K562 (cell line): ENCODE results near the gene CACNA1C. TPM values are rescaled to one million over a fixed set of nuclear protein-coding genes. Genes with fewer than 3 reads are reported as not detected.

Experiments
- BHLHE40 ChIP-seq: IDR thresholded peaks from 2 replicates; pipeline ENCODE4 v1.6.1; 2011; ENCODE audit warnings: low read length, improper control_type of control experiment
- CEBPB ChIP-seq: fragments of 450-650 bp; IDR thresholded peaks from 2 replicates; pipeline ENCODE4 v1.6.1; 2016; ENCODE audit warnings: missing genetic modification characterization, missing compliant biosample characterization
- ETV5 ChIP-seq: sonication (generic); formaldehyde crosslinking; IDR thresholded peaks from 2 replicates; pipeline ENCODE4 v1.4.0; 2020; ENCODE audit warnings: low read depth, mild to moderate bottlenecking, missing genetic modification reagents
- FOSL1 ChIP-seq: fragments of 200-800 bp; sonication (Bioruptor generic); conservative IDR thresholded peaks from 2 replicates; pipeline ENCODE4 v1.6.1; 2016; ENCODE audit warnings: missing genetic modification characterization, missing compliant biosample characterization
- HNRNPK ChIP-seq: fragments of 200-400 bp; formaldehyde crosslinking; IDR thresholded peaks from one replicate; pipeline ENCODE4 v1.6.1; 2018; ENCODE audit warnings: mild to moderate bottlenecking, low read depth, low read length; ENCODE audit not compliant: poor library complexity, severe bottlenecking
- MEF2D ChIP-seq: conservative IDR thresholded peaks from 2 replicates; pipeline ENCODE4 v1.6.1; 2016; ENCODE audit warnings: low read depth, missing genetic modification characterization, missing compliant biosample characterization
- NFIX ChIP-seq: fragments of 250-450 bp; sonication (Bioruptor Pico); IDR thresholded peaks from 2 replicates; pipeline ENCODE4 v1.4.0; 2020; ENCODE audit warnings: low read depth, mild to moderate bottlenecking, moderate library complexity
- SRSF3 ChIP-seq: fragments of 200-400 bp; formaldehyde crosslinking; IDR thresholded peaks from 2 replicates; pipeline ENCODE4 v1.6.1; 2016; ENCODE audit warnings: mild to moderate bottlenecking, low read length, moderate library complexity; ENCODE audit not compliant: insufficient read depth
- TAL1 ChIP-seq: fragments of 450-650 bp; IDR thresholded peaks from 2 replicates; pipeline ENCODE4 v1.6.1; 2016; ENCODE audit warnings: mild to moderate bottlenecking
- TEAD1 ChIP-seq, 2 experiments: fragments of 450-650 bp in 1 of 2; sonication (generic) in 1 of 2; formaldehyde crosslinking; IDR thresholded peaks; 2 replicates each; pipeline versions ENCODE4 v1.4.0 to v1.8.0; 2020 to 2022; ENCODE audit warnings: mild to moderate bottlenecking in 2 of 2, missing genetic modification reagents in 1 of 2
- TEAD4 ChIP-seq, 2 experiments: sonication (generic) in 1 of 2; formaldehyde crosslinking in 1 of 2; IDR thresholded peaks; 2 replicates each; pipeline versions ENCODE4 v1.6.1 to v1.8.0; 2012 to 2022; ENCODE audit warnings: borderline replicate concordance in 1 of 2, inconsistent platforms in 1 of 2, low read length in 1 of 2, mild to moderate bottlenecking in 1 of 2, missing genetic modification reagents in 1 of 2
- ZFPM2 ChIP-seq: fragments of 250-450 bp; sonication (Bioruptor Pico); IDR thresholded peaks from 2 replicates; pipeline ENCODE4 v1.5.1; 2022; ENCODE audit warnings: mild to moderate bottlenecking
- ZNF778 ChIP-seq: fragments of 450-650 bp; formaldehyde crosslinking; IDR thresholded peaks from 2 replicates; pipeline ENCODE4 v1.4.0; 2020; ENCODE audit warnings: mild to moderate bottlenecking, moderate library complexity
- polyA plus RNA-seq, 8 experiments: library from polyadenylated mRNA; depleted of rRNA in 4 of 8; stranded (reverse) in 5 of 8; unstranded in 3 of 8; fragments of >200 nt; fragmentation: Nextera tagmentation in 2 of 8; fragmentation: Illumina TruSeq in 1 of 8; extraction: Ambion mirVana in 2 of 8; extraction: Trizol in 1 of 8; gene quantifications; 2 replicates each; pipeline versions ENCODE4 v1.2.1 to v1.2.3, GENCODE V29; 2011 to 2014; ENCODE audit warnings: inconsistent platforms in 1 of 8, missing spikeins in 1 of 8
- total RNA-seq, 7 experiments: library from RNA; depleted of rRNA in 6 of 7; stranded (reverse); fragments of >200 nt in 6 of 7; fragmentation: Illumina TruSeq in 2 of 7; extraction: Trizol in 2 of 7; gene quantifications; 2 replicates each; pipeline versions ENCODE4 v1.2.1 to v1.2.3, GENCODE V29; 2011 to 2021; ENCODE audit warnings: low replicate concordance in 1 of 7
- TF ChIP-seq, protein P1 (sequence below): fragments of 450-650 bp; formaldehyde crosslinking; IDR thresholded peaks from 2 replicates; pipeline ENCODE4 v1.4.0; 2022; ENCODE audit warnings: missing genetic modification characterization
- TF ChIP-seq, protein P2 (sequence below): fragments of 450-650 bp; IDR thresholded peaks from 2 replicates; pipeline ENCODE4 v1.6.1; 2016; ENCODE audit warnings: low read depth
- TF ChIP-seq, protein P3 (sequence below): sonication (generic); formaldehyde crosslinking; IDR thresholded peaks from 2 replicates; pipeline ENCODE4 v1.8.1; 2023; ENCODE audit warnings: mild to moderate bottlenecking, missing genetic modification reagents

CACNA1C gene
- total and polyA plus RNA-seq, 9 of the 15 experiments (the other 6 are each of a cell fraction or from before 2014, with no cell fraction given) = not detected

DNA sequence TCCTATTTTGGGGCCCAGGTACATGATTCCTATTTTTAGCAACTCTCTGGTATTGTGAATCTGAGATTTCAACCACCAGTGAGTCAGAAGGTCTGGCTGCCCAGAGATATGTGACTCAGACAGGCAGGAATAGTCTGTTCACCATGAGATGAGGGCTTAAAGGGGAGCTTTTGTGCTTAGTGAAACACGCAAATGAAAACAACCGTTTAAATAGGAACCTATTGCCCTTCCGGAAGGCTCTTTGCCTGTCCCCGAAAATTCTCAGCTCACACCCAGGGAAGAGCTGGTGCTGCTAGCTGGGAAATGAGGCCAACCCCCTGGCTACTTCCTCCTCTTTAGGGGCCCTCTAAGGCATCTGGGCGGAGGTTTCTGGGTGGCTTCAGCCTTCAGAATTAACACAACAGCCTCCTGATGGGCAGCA lies 283.6 kb downstream of the CACNA1C start (continued):
- TF ChIP-seq FOSL1 = peak; percentile 97
- no peak for TF ChIP-seq ZNF778 (CRISPR knock-in tag)
- 0 out of 2 replicates have a peak, but pooled peaks have one; percentile 35 for TF ChIP-seq ETV5 (CRISPR knock-in tag)
- peak; percentile 80 for TF ChIP-seq TAL1
- TF ChIP-seq, protein P1, sequence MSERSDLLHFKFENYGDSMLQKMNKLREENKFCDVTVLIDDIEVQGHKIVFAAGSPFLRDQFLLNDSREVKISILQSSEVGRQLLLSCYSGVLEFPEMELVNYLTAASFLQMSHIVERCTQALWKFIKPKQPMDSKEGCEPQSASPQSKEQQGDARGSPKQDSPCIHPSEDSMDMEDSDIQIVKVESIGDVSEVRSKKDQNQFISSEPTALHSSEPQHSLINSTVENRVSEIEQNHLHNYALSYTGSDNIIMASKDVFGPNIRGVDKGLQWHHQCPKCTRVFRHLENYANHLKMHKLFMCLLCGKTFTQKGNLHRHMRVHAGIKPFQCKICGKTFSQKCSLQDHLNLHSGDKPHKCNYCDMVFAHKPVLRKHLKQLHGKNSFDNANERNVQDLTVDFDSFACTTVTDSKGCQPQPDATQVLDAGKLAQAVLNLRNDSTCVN = no peak
- TF ChIP-seq, protein P2, sequence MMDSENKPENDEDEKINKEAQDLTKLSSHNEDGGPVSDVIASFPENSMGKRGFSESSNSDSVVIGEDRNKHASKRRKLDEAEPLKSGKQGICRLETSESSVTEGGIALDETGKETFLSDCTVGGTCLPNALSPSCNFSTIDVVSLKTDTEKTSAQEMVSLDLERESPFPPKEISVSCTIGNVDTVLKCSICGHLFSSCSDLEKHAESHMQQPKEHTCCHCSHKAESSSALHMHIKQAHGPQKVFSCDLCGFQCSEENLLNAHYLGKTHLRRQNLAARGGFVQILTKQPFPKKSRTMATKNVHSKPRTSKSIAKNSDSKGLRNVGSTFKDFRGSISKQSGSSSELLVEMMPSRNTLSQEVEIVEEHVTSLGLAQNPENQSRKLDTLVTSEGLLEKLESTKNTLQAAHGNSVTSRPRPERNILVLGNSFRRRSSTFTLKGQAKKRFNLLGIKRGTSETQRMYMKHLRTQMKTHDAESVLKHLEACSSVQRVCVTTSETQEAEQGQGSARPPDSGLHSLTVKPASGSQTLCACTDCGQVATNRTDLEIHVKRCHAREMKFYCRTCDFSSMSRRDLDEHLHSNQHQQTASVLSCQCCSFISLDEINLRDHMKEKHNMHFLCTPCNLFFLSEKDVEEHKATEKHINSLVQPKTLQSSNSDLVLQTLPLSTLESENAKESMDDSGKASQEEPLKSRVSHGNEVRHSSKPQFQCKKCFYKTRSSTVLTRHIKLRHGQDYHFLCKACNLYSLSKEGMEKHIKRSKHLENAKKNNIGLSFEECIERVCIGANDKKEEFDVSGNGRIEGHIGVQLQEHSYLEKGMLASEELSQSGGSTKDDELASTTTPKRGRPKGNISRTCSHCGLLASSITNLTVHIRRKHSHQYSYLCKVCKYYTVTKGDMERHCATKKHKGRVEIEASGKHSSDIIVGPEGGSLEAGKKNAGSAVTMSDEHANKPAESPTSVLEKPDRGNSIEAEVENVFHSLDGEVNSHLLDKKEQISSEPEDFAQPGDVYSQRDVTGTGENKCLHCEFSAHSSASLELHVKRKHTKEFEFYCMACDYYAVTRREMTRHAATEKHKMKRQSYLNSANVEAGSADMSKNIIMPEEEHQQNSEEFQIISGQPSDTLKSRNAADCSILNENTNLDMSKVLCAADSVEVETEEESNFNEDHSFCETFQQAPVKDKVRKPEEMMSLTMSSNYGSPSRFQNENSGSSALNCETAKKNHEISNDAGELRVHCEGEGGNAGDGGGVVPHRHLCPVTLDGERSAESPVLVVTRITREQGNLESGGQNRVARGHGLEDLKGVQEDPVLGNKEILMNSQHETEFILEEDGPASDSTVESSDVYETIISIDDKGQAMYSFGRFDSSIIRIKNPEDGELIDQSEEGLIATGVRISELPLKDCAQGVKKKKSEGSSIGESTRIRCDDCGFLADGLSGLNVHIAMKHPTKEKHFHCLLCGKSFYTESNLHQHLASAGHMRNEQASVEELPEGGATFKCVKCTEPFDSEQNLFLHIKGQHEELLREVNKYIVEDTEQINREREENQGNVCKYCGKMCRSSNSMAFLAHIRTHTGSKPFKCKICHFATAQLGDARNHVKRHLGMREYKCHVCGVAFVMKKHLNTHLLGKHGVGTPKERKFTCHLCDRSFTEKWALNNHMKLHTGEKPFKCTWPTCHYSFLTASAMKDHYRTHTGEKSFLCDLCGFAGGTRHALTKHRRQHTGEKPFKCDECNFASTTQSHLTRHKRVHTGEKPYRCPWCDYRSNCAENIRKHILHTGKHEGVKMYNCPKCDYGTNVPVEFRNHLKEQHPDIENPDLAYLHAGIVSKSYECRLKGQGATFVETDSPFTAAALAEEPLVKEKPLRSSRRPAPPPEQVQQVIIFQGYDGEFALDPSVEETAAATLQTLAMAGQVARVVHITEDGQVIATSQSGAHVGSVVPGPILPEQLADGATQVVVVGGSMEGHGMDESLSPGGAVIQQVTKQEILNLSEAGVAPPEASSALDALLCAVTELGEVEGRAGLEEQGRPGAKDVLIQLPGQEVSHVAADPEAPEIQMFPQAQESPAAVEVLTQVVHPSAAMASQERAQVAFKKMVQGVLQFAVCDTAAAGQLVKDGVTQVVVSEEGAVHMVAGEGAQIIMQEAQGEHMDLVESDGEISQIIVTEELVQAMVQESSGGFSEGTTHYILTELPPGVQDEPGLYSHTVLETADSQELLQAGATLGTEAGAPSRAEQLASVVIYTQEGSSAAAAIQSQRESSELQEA = no peak
- TF ChIP-seq SRSF3 = no peak
- TF ChIP-seq, protein P3, sequence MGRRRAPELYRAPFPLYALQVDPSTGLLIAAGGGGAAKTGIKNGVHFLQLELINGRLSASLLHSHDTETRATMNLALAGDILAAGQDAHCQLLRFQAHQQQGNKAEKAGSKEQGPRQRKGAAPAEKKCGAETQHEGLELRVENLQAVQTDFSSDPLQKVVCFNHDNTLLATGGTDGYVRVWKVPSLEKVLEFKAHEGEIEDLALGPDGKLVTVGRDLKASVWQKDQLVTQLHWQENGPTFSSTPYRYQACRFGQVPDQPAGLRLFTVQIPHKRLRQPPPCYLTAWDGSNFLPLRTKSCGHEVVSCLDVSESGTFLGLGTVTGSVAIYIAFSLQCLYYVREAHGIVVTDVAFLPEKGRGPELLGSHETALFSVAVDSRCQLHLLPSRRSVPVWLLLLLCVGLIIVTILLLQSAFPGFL (CRISPR knock-in tag) = no peak
- no peak for TF ChIP-seq CEBPB (tag)
- TF ChIP-seq TEAD4 (IDR thresholded peaks at IDR 0.05; ENCODE audit: low read length) = peak; percentile 90
- no peak for TF ChIP-seq TEAD4 (CRISPR knock-in tag; IDR thresholded peaks at IDR 0.05; ENCODE audit: borderline replicate concordance)
- no peak for TF ChIP-seq TEAD1 (CRISPR knock-in tag; IDR thresholded peaks at IDR 0.05)
- TF ChIP-seq NFIX (CRISPR knock-in tag) = no peak
- TF ChIP-seq BHLHE40 = no peak
- peak; percentile 95 for TF ChIP-seq MEF2D
- TF ChIP-seq HNRNPK = no peak
- TF ChIP-seq ZFPM2 (CRISPR knock-in tag) = no peak
